ENCODE results near the gene WBP1L. TPM values are rescaled to one million over a fixed set of nuclear protein-coding genes. Genes with fewer than 3 reads are reported as not detected.

Gene WBP1L
- total RNA-seq, 1 donor from 2014 or later = 44.5 TPM

- TF ChIP-seq CTCF (IDR thresholded peaks at IDR 0.05) = no peak
- Histone ChIP-seq H3K27me3 (ENCODE audit: low read depth) (no peaks in the 10 kb centered on the region), H3K27ac (no peak overlapping the region), H3K36me3 (peaks cover 4% of the 10 kb centered on the region), H3K9me3 (no peaks in the 10 kb centered on the region), H3K4me3 (no peak overlapping the region), H3K4me1 (peaks cover 62% of the 10 kb centered on the region)
- no peak for DNase-seq
- intact Hi-C loops (cut with DNase I) = no loop called here
- no peak for ATAC-seq
These were observed 25.8 kb downstream of the WBP1L start for GRCh38 chr10:102769375-102770107.

DNA sequence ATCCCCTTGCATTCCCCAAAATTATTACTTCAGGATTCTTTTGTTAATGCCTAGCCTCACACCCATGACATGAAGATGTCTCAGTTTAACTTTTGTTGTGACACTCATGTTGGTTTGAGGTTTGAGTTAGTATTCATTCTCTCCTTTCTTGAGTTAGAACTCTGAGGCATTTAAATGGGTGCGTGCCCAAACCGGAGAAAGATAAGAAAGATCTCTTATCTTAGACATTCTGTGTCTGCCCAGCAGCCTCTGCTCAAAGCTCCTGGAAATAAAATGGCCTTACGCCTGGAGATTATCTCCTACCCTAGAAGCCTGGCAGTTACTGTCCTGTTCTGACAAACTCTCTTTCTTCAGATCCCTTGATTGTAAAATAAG, 26.3 kb downstream of the WBP1L start:
- DNase-seq (no peak), ATAC-seq (no peak)
- no peak overlapping the region for H3K4me3 ChIP-seq
- peaks cover 62% of the 10 kb centered on the region for H3K4me1 ChIP-seq
- no peak for TF ChIP-seq CTCF (IDR thresholded peaks at IDR 0.05)
- no peak overlapping the region for H3K27ac ChIP-seq
- H3K9me3 ChIP-seq = no peaks in the 10 kb centered on the region
- intact Hi-C loops (cut with DNase I) = no loop called here
- no peaks in the 10 kb centered on the region for H3K27me3 ChIP-seq (ENCODE audit: low read depth)
- H3K36me3 ChIP-seq = peaks cover 4% of the 10 kb centered on the region

- Histone ChIP-seq H3K27ac (no peak overlapping the region), H3K9me3 (no peaks in the 10 kb centered on the region), H3K4me1 (peaks cover 62% of the 10 kb centered on the region), H3K27me3 (ENCODE audit: low read depth) (no peaks in the 10 kb centered on the region), H3K4me3 (no peak overlapping the region), H3K36me3 (no peaks in the 10 kb centered on the region)
- intact Hi-C loops (cut with DNase I) = no loop called here
- DNase-seq (no peak), ATAC-seq (no peak)
- TF ChIP-seq CTCF (IDR thresholded peaks at IDR 0.05) = no peak
These were observed 27.0 kb downstream of the WBP1L start for GRCh38 chr10:102770792-102771191.

- no peaks in the 10 kb centered on the region for H3K27me3 ChIP-seq (ENCODE audit: low read depth)
- intact Hi-C loops (cut with DNase I) = no loop called here
- H3K4me3 ChIP-seq = no peak overlapping the region
- TF ChIP-seq CTCF (IDR thresholded peaks at IDR 0.05) = no peak
- H3K4me1 ChIP-seq = peaks cover 75% of the 10 kb centered on the region
- no peak for DNase-seq
- H3K36me3 ChIP-seq = no peaks in the 10 kb centered on the region
- peak overlapping the region; percentile 91 for H3K27ac ChIP-seq
- ATAC-seq = no peak
- H3K9me3 ChIP-seq = no peaks in the 10 kb centered on the region
These were observed 29.6 kb downstream of the WBP1L start for GRCh38 chr10:102773320-102773719.

DNA sequence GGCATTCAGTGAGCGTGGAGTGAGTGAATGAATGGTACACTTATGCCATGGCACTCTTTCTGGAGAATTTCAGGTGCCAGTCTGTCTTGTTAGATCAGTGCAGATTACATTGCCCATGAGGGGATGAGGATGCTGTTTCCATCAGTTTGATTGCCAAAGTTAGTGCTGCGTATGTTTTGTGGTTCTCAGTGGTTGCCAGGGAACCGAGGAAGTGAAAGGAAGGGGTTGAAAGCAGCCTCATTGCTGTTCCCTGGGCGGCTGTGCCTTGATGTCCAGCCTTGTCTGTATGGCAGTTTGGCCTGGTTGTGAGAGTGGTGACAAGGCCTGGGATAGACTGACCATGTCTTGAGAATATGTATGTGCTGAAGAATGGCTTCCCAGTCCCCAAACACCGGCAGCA, 30.2 kb downstream of the WBP1L start:
- Histone ChIP-seq H3K9me3 (no peaks in the 10 kb centered on the region), H3K27ac (peak overlapping the region; percentile 91), H3K4me3 (no peak overlapping the region), H3K4me1 (peaks cover 82% of the 10 kb centered on the region), H3K36me3 (no peaks in the 10 kb centered on the region), H3K27me3 (ENCODE audit: low read depth) (no peaks in the 10 kb centered on the region)
- intact Hi-C loops (cut with DNase I) = no loop called here
- ATAC-seq (peak; percentile 4 to 23), DNase-seq (no peak)
- no peak for TF ChIP-seq CTCF (IDR thresholded peaks at IDR 0.05)

All from lower lobe of right lung (tissue), 2 donors.